PC-9 (cell line): ENCODE data around the gene SPATA22. TPM values are rescaled to one million over a fixed set of nuclear protein-coding genes. Genes with fewer than 3 reads are reported as not detected.
"Not testable (repeated sequence)": the region's sequence is repeated elsewhere in the genome, so short reads cannot be mapped to it uniquely, and the experiment has no call there.

ENCODE experiments used
- Bru-seq: library from RNA; stranded (reverse); fragments of 400-500 nt; gene quantifications from one replicate; lab custom pipeline; 2021; lab: Mats Ljungman, UMichigan
- BruChase-seq, 2 experiments: library from RNA; stranded (reverse); fragments of 400-500 nt; gene quantifications; one replicate each; lab custom pipeline; 2021; lab: Mats Ljungman, UMichigan
- BruUV-seq: library from RNA; stranded (reverse); fragments of 400-500 nt; replicated peaks from 2 replicates; lab custom pipeline; 2021; lab: Mats Ljungman, UMichigan
- CTCF ChIA-PET: fragments of 300-600 bp; sonication (Branson Sonifier 250); formaldehyde crosslinking; loops from one replicate; lab custom pipeline; 2022; ENCODE audit warnings: antibody characterized with exemption; lab: Charles Lee
- POLR2A ChIA-PET: fragments of 300-600 bp; sonication (Branson Sonifier 250); formaldehyde crosslinking; loops from one replicate; lab custom pipeline; 2022; ENCODE audit warnings: antibody characterized with exemption; ENCODE audit not compliant: unreplicated experiment; lab: Charles Lee
- DNase-seq, 2 experiments: peaks; one replicate each; pipeline versions ENCODE4 v3.0.0 to v3.0.0-alpha.2; 2015 to 2022; ENCODE audit warnings: mixed read lengths in 1 of 2
- H2AFZ ChIP-seq: fragments of 200-600 bp; sonication (generic); 2 replicates; pipeline ENCODE4 v1.8.1; 2017; ENCODE audit warnings: antibody characterized with exemption
- H3F3A ChIP-seq: fragments of 200-600 bp; sonication (generic); 2 replicates; pipeline ENCODE4 v1.8.1; 2017; ENCODE audit warnings: antibody characterized with exemption, mild to moderate bottlenecking, low read depth; ENCODE audit not compliant: insufficient read depth
- H3K27ac ChIP-seq: fragments of 200-600 bp; sonication (generic); 2 replicates; pipeline ENCODE4 v1.6.1; 2016; ENCODE audit warnings: mixed run types
- H3K27me3 ChIP-seq: fragments of 200-600 bp; sonication (generic); 2 replicates; pipeline ENCODE4 v1.6.1; 2016; ENCODE audit warnings: low read depth, mixed run types; ENCODE audit not compliant: insufficient read depth
- H3K36me3 ChIP-seq: fragments of 200-600 bp; sonication (generic); 2 replicates; pipeline ENCODE4 v1.6.1; 2016; ENCODE audit warnings: low read depth, mixed run types
- H3K4me1 ChIP-seq: fragments of 200-600 bp; sonication (generic); replicated peaks from 2 replicates; pipeline ENCODE4 v1.6.1; 2016; ENCODE audit warnings: mixed run types; ENCODE audit not compliant: insufficient read depth
- H3K4me2 ChIP-seq: fragments of 200-600 bp; sonication (generic); 2 replicates; pipeline ENCODE4 v1.6.1; 2017; ENCODE audit warnings: mixed run types
- H3K4me3 ChIP-seq: fragments of 200-600 bp; sonication (generic); 2 replicates; pipeline ENCODE4 v1.6.1; 2016; ENCODE audit warnings: mixed run types
- H3K79me2 ChIP-seq: fragments of 200-600 bp; sonication (generic); 2 replicates; pipeline ENCODE4 v1.6.1; 2017; ENCODE audit warnings: low read depth, mixed run types
- H3K9me2 ChIP-seq: fragments of 200-600 bp; sonication (generic); 2 replicates; pipeline ENCODE4 v1.8.1; 2017; ENCODE audit warnings: mild to moderate bottlenecking; ENCODE audit not compliant: insufficient read depth
- H3K9me3 ChIP-seq: fragments of 200-600 bp; sonication (generic); 2 replicates; pipeline ENCODE4 v1.8.1; 2016; ENCODE audit warnings: low read depth; ENCODE audit not compliant: insufficient read depth
- H4K20me1 ChIP-seq: fragments of 200-600 bp; sonication (generic); 2 replicates; pipeline ENCODE4 v1.8.1; 2017; ENCODE audit not compliant: insufficient read depth
- CTCF ChIP-seq: fragments of 200-600 bp; sonication (generic); conservative IDR thresholded peaks from 2 replicates; pipeline ENCODE4 v1.6.1; 2017; ENCODE audit warnings: mixed run types, antibody characterized with exemption, mild to moderate bottlenecking, moderate library complexity
- EZH2 ChIP-seq: fragments of 200-600 bp; sonication (generic); IDR thresholded peaks from 2 replicates; pipeline ENCODE4 v1.8.0; 2017; ENCODE audit warnings: antibody characterized with exemption, low read depth
- intact Hi-C: fragments of 100-400 bp; cut with micrococcal nuclease; formaldehyde crosslinking; loops from one replicate; pipeline ENCODE4 v1.10.0; 2022; ENCODE audit not compliant: unreplicated experiment
- long read RNA-seq: library from polyadenylated mRNA; stranded (forward); transcript quantifications from one replicate; pipeline ENCODE4 v2.0.0, GENCODE V29; 2022
- total RNA-seq: library from RNA; stranded (reverse); gene quantifications from 2 replicates; pipeline ENCODE4 v1.2.3, GENCODE V29; 2021

The SPATA22 gene
- total RNA-seq (not detected in 2 replicates), Bru-seq, nascent RNA (percentile 3 among the genes with signal in this experiment), BruChase-seq, experiment 1, labeled RNA remaining after a 2-hour chase (percentile 2 among the genes with signal in this experiment), BruChase-seq, experiment 2, labeled RNA remaining after a 6-hour chase (not detected)
- long read RNA-seq = 0 reads

GRCh38 chr17:3471599-3471998, at the start of gene SPATA22:
TSS of gene SPATA22 (minus strand) at chr17:3471819. CDS start at chr17:3469325, 2,494 bp downstream.
- Histone ChIP-seq H4K20me1 (no peaks in the 10 kb centered on the region), H3K9me3 (no peaks in the 10 kb centered on the region), H3K27me3 (peaks cover 91% of the 10 kb centered on the region), H3K4me1 (no peaks in the 10 kb centered on the region), H3K27ac (no peak within 1 kb of the TSS), H3K4me3 (no peak within 1 kb of the TSS), H3F3A (no peaks in the 10 kb centered on the region), H3K79me2 (no peaks in the 10 kb centered on the region), H3K4me2 (no peak within 1 kb of the TSS), H2AFZ (no peak within 1 kb of the TSS), H3K9me2 (no peaks in the 10 kb centered on the region; the same call in 1 of the 2 replicates), H3K36me3 (no peaks in the 10 kb centered on the region)
- TF ChIP-seq EZH2 (no peak), CTCF (no peak)
- ChIA-PET POLR2A (no interaction called here), CTCF (no interaction called here)
- intact Hi-C loops = no loop called here
- no peak for DNase-seq
- no TSS peak for BruUV-seq

- POLR2A ChIA-PET, H2AFZ ChIP-seq, H3K27ac ChIP-seq, CTCF ChIA-PET, DNase-seq, intact Hi-C loops, H3F3A ChIP-seq, H3K36me3 ChIP-seq, H3K27me3 ChIP-seq, H3K4me1 ChIP-seq, H4K20me1 ChIP-seq, H3K9me2 ChIP-seq, H3K9me3 ChIP-seq, H3K79me2 ChIP-seq, H3K4me3 ChIP-seq, BruUV-seq, H3K4me2 ChIP-seq: not testable (repeated sequence)
These were observed 47.9 kb upstream of the SPATA22 start for GRCh38 chr17:3519472-3519871.

GRCh38 chr17:3514873-3515272, 43.3 kb upstream of the SPATA22 start:
- H3F3A ChIP-seq = no peaks in the 10 kb centered on the region
- TF ChIP-seq CTCF (no peak), EZH2 (no peak)
- no peaks in the 10 kb centered on the region for H3K9me3 ChIP-seq
- H3K79me2 ChIP-seq = no peaks in the 10 kb centered on the region
- H3K27me3 ChIP-seq = peaks cover 28% of the 10 kb centered on the region
- no peak for DNase-seq
- H3K27ac ChIP-seq = no peak overlapping the region
- BruUV-seq = no TSS peak
- ChIA-PET CTCF (no interaction called here), POLR2A (no interaction called here)
- H3K4me3 ChIP-seq = no peak overlapping the region
- no peak overlapping the region for H2AFZ ChIP-seq
- no peaks in the 10 kb centered on the region for H3K4me1 ChIP-seq
- intact Hi-C loops = no loop called here
- H4K20me1 ChIP-seq = no peaks in the 10 kb centered on the region
- no peaks in the 10 kb centered on the region for H3K36me3 ChIP-seq
- no peak overlapping the region for H3K4me2 ChIP-seq
- H3K9me2 ChIP-seq = no peaks in the 10 kb centered on the region

GRCh38 chr17:3514167-3514566, 42.5 kb upstream of the SPATA22 start:
- H3K4me1 ChIP-seq, H3K27ac ChIP-seq, H3K36me3 ChIP-seq, DNase-seq, BruUV-seq, intact Hi-C loops, H2AFZ ChIP-seq, H4K20me1 ChIP-seq, POLR2A ChIA-PET, H3K79me2 ChIP-seq, H3K4me3 ChIP-seq, H3F3A ChIP-seq, H3K9me3 ChIP-seq, CTCF ChIA-PET, H3K4me2 ChIP-seq, H3K9me2 ChIP-seq: not testable (repeated sequence)
- peaks cover 28% of the 10 kb centered on the region for H3K27me3 ChIP-seq
